H9 (cell line): ENCODE results near the gene REC114. TPM values are rescaled to one million over a fixed set of nuclear protein-coding genes. Genes with fewer than 3 reads are reported as not detected.

Experiments
- DNase-seq: peaks from one replicate; pipeline ENCODE4 v3.0.0-alpha.2; 2017
- H2AFZ ChIP-seq: one replicate; pipeline ENCODE4 v1.6.1; 2013; ENCODE audit warnings: mild to moderate bottlenecking, low read length, control low read depth, moderate library complexity
- H2AK5ac ChIP-seq: 2 replicates; pipeline ENCODE4 v1.6.1; 2013; ENCODE audit warnings: low read length, control low read depth, mixed read lengths; ENCODE audit not compliant: insufficient read length
- H2BK120ac ChIP-seq: one replicate; pipeline ENCODE4 v1.6.1; 2013; ENCODE audit warnings: low read depth, mild to moderate bottlenecking, low read length, control low read depth, inconsistent platforms; ENCODE audit not compliant: poor library complexity, severe bottlenecking
- H2BK12ac ChIP-seq: 2 replicates; pipeline ENCODE4 v1.6.1; 2013; ENCODE audit warnings: low read length, control low read depth, mixed read lengths, low read depth; ENCODE audit not compliant: insufficient read length
- H2BK15ac ChIP-seq: 2 replicates; pipeline ENCODE4 v1.6.1; 2013; ENCODE audit warnings: low read depth, low read length, control low read depth
- H2BK20ac ChIP-seq: one replicate; pipeline ENCODE4 v1.6.1; 2013; ENCODE audit warnings: low read depth, mild to moderate bottlenecking, low read length, control low read depth, inconsistent platforms; ENCODE audit not compliant: poor library complexity, severe bottlenecking
- H2BK5ac ChIP-seq: 2 replicates; pipeline ENCODE4 v1.6.1; 2013; ENCODE audit warnings: low read length, control low read depth, mixed read lengths; ENCODE audit not compliant: insufficient read length
- H3K14ac ChIP-seq: 2 replicates; pipeline ENCODE4 v1.6.1; 2013; ENCODE audit warnings: low read length, control low read depth; ENCODE audit not compliant: insufficient read depth
- H3K18ac ChIP-seq: 2 replicates; pipeline ENCODE4 v1.6.1; 2013; ENCODE audit warnings: low read depth, mild to moderate bottlenecking, mixed read lengths, low read length, control low read depth; ENCODE audit not compliant: insufficient read length
- H3K23ac ChIP-seq: 2 replicates; pipeline ENCODE4 v1.6.1; 2013; ENCODE audit warnings: low read length, control low read depth, mixed read lengths, low read depth; ENCODE audit not compliant: insufficient read length
- H3K23me2 ChIP-seq: 2 replicates; pipeline ENCODE4 v1.6.1; 2013; ENCODE audit warnings: low read depth, mild to moderate bottlenecking, mixed read lengths, low read length, control low read depth; ENCODE audit not compliant: insufficient read length, poor library complexity, severe bottlenecking
- H3K27ac ChIP-seq: 2 replicates; pipeline ENCODE4 v1.5.1; 2013; ENCODE audit warnings: low read length, control low read depth, mixed read lengths, low read depth; ENCODE audit not compliant: insufficient read length
- H3K27me3 ChIP-seq: 2 replicates; pipeline ENCODE4 v1.6.1; 2013; ENCODE audit warnings: low read length, control low read depth, inconsistent platforms; ENCODE audit not compliant: insufficient read depth
- H3K4ac ChIP-seq: 2 replicates; pipeline ENCODE4 v1.6.1; 2013; ENCODE audit warnings: low read depth, mild to moderate bottlenecking, control low read depth, inconsistent platforms, low read length, moderate library complexity
- H3K4me1 ChIP-seq: 2 replicates; pipeline ENCODE4 v1.6.1; 2013; ENCODE audit warnings: low read length, control low read depth, inconsistent platforms; ENCODE audit not compliant: insufficient read depth
- H3K4me2 ChIP-seq: 2 replicates; pipeline ENCODE4 v1.6.1; 2013; ENCODE audit warnings: low read length, control low read depth, mixed read lengths; ENCODE audit not compliant: insufficient read length, insufficient read depth
- H3K56ac ChIP-seq: 2 replicates; pipeline ENCODE4 v1.6.1; 2013; ENCODE audit warnings: low read depth, mild to moderate bottlenecking, mixed read lengths, low read length, control low read depth; ENCODE audit not compliant: insufficient read length
- H3K79me1 ChIP-seq: 2 replicates; pipeline ENCODE4 v1.6.1; 2013; ENCODE audit warnings: low read depth, mild to moderate bottlenecking, moderate library complexity, low read length, control low read depth, inconsistent platforms; ENCODE audit not compliant: insufficient read depth, poor library complexity, severe bottlenecking
- H3K79me2 ChIP-seq: 2 replicates; pipeline ENCODE4 v1.6.1; 2013; ENCODE audit warnings: low read length, control low read depth, inconsistent platforms; ENCODE audit not compliant: insufficient read depth
- H3K9ac ChIP-seq: 2 replicates; pipeline ENCODE4 v1.6.1; 2013; ENCODE audit warnings: low read length, control low read depth, mixed read lengths; ENCODE audit not compliant: insufficient read length; ENCODE audit errors: extremely low read depth
- H3K9me3 ChIP-seq: one replicate; pipeline ENCODE4 v1.6.1; 2013; ENCODE audit warnings: low read depth, low read length, inconsistent platforms; ENCODE audit not compliant: control insufficient read depth
- H3T11ph ChIP-seq: one replicate; pipeline ENCODE4 v1.6.1; 2013; ENCODE audit warnings: mild to moderate bottlenecking, low read length, control low read depth, inconsistent platforms
- H4K20me1 ChIP-seq: one replicate; pipeline ENCODE4 v1.6.1; 2013; ENCODE audit not compliant: control insufficient read depth, insufficient read length, insufficient read depth
- H4K5ac ChIP-seq: 2 replicates; pipeline ENCODE4 v1.6.1; 2013; ENCODE audit warnings: low read depth, mild to moderate bottlenecking, mixed read lengths, low read length, control low read depth; ENCODE audit not compliant: insufficient read length
- H4K8ac ChIP-seq: replicated peaks from 2 replicates; pipeline ENCODE4 v1.6.1; 2013; ENCODE audit warnings: low read length, control low read depth, mixed read lengths, low read depth; ENCODE audit not compliant: insufficient read length
- H4K91ac ChIP-seq: 2 replicates; pipeline ENCODE4 v1.6.1; 2013; ENCODE audit warnings: low read depth, mild to moderate bottlenecking, moderate library complexity, mixed read lengths, low read length, control low read depth; ENCODE audit not compliant: insufficient read length
- H3K27ac Mint-ChIP-seq, 3 experiments: 2 replicates in 2 of 3; 3 replicates in 1 of 3; pipeline ENCODE4 v1.8.0; 2020 to 2021; ENCODE audit warnings: mixed read lengths in 3 of 3, mild to moderate bottlenecking in 1 of 3, moderate library complexity in 1 of 3
- H3K27me3 Mint-ChIP-seq: 2 replicates; pipeline ENCODE4 v1.8.0; 2021; ENCODE audit warnings: low read depth, mild to moderate bottlenecking, moderate library complexity, mixed read lengths
- H3K36me3 Mint-ChIP-seq, 3 experiments: 2 replicates in 2 of 3; 3 replicates in 1 of 3; pipeline ENCODE4 v1.8.0; 2020 to 2021; ENCODE audit warnings: low read depth in 3 of 3, mixed read lengths in 3 of 3; ENCODE audit not compliant: insufficient read depth in 1 of 3
- H3K4me1 Mint-ChIP-seq, 2 experiments: 2 replicates each; pipeline ENCODE4 v1.8.0; 2020; ENCODE audit warnings: mixed read lengths in 2 of 2
- H3K4me3 Mint-ChIP-seq, 2 experiments: 2 replicates in 1 of 2; 3 replicates in 1 of 2; pipeline ENCODE4 v1.8.0; 2020 to 2021; ENCODE audit warnings: mild to moderate bottlenecking in 2 of 2, mixed read lengths in 2 of 2, moderate library complexity in 1 of 2
- H3K9me3 Mint-ChIP-seq, 2 experiments: 2 replicates in 1 of 2; 3 replicates in 1 of 2; pipeline ENCODE4 v1.8.0; 2020; ENCODE audit warnings: mild to moderate bottlenecking in 2 of 2, mixed read lengths in 2 of 2, moderate library complexity in 1 of 2
- WGBS: extraction: QIAGEN DNeasy Blood & Tissue Kit; methylation state at CpG from one replicate; pipeline ENCODE4 v1.1.7; 2013; ENCODE audit warnings: missing lambda C conversion rate, low lambda C conversion rate, mixed read lengths; ENCODE audit not compliant: insufficient read length; ENCODE audit errors: extremely low coverage; 5-methylcytosine and 5-hydroxymethylcytosine counted together
- total RNA-seq: library from RNA; stranded (reverse); gene quantifications from 2 replicates; pipeline ENCODE4 v1.2.1, GENCODE V29; 2021
- TF ChIP-seq, protein P1 (sequence below): fragments of 200-600 bp; sonication (generic); conservative IDR thresholded peaks from 3 replicates; pipeline ENCODE4 v1.8.0; 2021; ENCODE audit warnings: antibody characterized with exemption, mild to moderate bottlenecking

Gene REC114
- total RNA-seq, 1 experiment from 2014 or later: not detected

DNA sequence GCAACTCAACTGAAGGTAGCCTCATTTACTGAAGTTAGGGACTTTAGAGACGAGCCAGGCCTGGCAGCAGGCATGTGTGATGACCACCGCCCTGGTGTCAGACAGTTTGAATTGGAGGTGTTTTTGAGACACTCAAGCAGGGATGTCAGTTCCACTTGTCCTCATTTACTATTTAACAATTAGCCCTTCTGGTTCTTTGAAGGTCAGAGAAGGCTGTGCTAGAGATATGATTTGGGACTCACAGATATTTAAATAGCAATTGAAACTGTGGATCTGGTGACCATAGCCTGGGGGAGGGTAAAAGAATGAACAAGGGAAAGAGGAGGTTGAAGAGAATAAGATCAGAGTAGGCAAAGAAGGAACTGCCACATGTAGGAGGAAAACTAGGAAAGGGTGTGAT is 74.6 kb downstream of the REC114 start:
- TF ChIP-seq, protein P1, sequence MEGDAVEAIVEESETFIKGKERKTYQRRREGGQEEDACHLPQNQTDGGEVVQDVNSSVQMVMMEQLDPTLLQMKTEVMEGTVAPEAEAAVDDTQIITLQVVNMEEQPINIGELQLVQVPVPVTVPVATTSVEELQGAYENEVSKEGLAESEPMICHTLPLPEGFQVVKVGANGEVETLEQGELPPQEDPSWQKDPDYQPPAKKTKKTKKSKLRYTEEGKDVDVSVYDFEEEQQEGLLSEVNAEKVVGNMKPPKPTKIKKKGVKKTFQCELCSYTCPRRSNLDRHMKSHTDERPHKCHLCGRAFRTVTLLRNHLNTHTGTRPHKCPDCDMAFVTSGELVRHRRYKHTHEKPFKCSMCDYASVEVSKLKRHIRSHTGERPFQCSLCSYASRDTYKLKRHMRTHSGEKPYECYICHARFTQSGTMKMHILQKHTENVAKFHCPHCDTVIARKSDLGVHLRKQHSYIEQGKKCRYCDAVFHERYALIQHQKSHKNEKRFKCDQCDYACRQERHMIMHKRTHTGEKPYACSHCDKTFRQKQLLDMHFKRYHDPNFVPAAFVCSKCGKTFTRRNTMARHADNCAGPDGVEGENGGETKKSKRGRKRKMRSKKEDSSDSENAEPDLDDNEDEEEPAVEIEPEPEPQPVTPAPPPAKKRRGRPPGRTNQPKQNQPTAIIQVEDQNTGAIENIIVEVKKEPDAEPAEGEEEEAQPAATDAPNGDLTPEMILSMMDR: no peak
- Histone ChIP-seq H4K20me1 (no peaks in the 10 kb centered on the region), H2AFZ (no peak overlapping the region), H3K79me1 (no peaks in the 10 kb centered on the region), H3K4me2 (no peak overlapping the region), H2BK5ac (no peak overlapping the region), H4K5ac (no peak overlapping the region), H2BK20ac (peak overlapping the region; percentile 64), H3K56ac (no peak overlapping the region), H3K79me2 (no peaks in the 10 kb centered on the region), H3K23ac (no peak overlapping the region), H3K9me3 (no peaks in the 10 kb centered on the region), H3K23me2 (no peaks in the 10 kb centered on the region), H3K18ac (no peak overlapping the region), H3K27me3 (no peaks in the 10 kb centered on the region), H2BK120ac (no peak overlapping the region), H3K9ac (no peak overlapping the region), H3K14ac (no peak overlapping the region), H3K27ac (no peak overlapping the region), H2BK15ac (no peak overlapping the region), H3T11ph (no peak overlapping the region), H2AK5ac (no peak overlapping the region), H4K8ac (no peak overlapping the region), H2BK12ac (no peak overlapping the region), H4K91ac (no peak overlapping the region), H3K4ac (no peak overlapping the region), H3K4me1 (peaks cover 5% of the 10 kb centered on the region)
- H3K4me3 Mint-ChIP-seq: no peak overlapping the region; a peak in 1 of 5 replicates
- peaks cover 22 to 29% of the 10 kb centered on the region in 2 experiments for H3K4me1 Mint-ChIP-seq
- no peaks in the 10 kb centered on the region for H3K27me3 Mint-ChIP-seq
- H3K9me3 Mint-ChIP-seq: peaks cover 2 to 9% of the 10 kb centered on the region in 2 experiments; a peak in 4 of 5 replicates
- no peak for DNase-seq
- no CpG with 5 or more reads among the region's 2 CpGs for WGBS
- 0 out of 7 replicates have a peak, but pooled peaks cover 0 to 4% (median 0%) of the 10 kb centered on the region in 3 experiments for H3K36me3 Mint-ChIP-seq
- peak overlapping the region in 1 of 3 experiments; percentile 0; a peak in 2 of 7 replicates for H3K27ac Mint-ChIP-seq
